SK-N-SH treated with all-trans-retinoic acid at 6 μM for 48 hours (cell line): Measurements from ENCODE around the gene MMP24.

ENCODE experiments used
- ATAC-seq: fragments of 200-7000 bp; cut with Tn5 transposase; 3 replicates; pipeline ENCODE4 v1.9.1; 2020; ENCODE audit warnings: mild to moderate bottlenecking, moderate library complexity
- ARNTL ChIP-seq: fragments of 450-650 bp; formaldehyde crosslinking; IDR thresholded peaks from 2 replicates; pipeline ENCODE4 v1.5.0; 2020; ENCODE audit warnings: low read depth, mild to moderate bottlenecking, moderate library complexity, borderline replicate concordance
- BACH2 ChIP-seq: fragments of 250-450 bp; sonication (Bioruptor Pico); IDR thresholded peaks from 2 replicates; pipeline ENCODE4 v1.9.0; 2021; ENCODE audit warnings: mild to moderate bottlenecking, borderline replicate concordance
- CSDC2 ChIP-seq: fragments of 250-450 bp; sonication (Bioruptor Pico); IDR thresholded peaks from 2 replicates; pipeline ENCODE4 v1.5.0; 2020; ENCODE audit warnings: mild to moderate bottlenecking, moderate library complexity
- ESRRG ChIP-seq: fragments of 250-450 bp; sonication (Bioruptor Pico); IDR thresholded peaks from 2 replicates; pipeline ENCODE4 v1.6.1; 2021; ENCODE audit warnings: mild to moderate bottlenecking
- ISL1 ChIP-seq: fragments of 250-450 bp; sonication (Bioruptor Pico); IDR thresholded peaks from 2 replicates; pipeline ENCODE4 v2.1.2; 2022; ENCODE audit warnings: mild to moderate bottlenecking, moderate library complexity
- OSR1 ChIP-seq: fragments of 250-450 bp; sonication (Bioruptor Pico); IDR thresholded peaks from 2 replicates; pipeline ENCODE4 v1.8.0; 2022; ENCODE audit warnings: moderate library complexity, mild to moderate bottlenecking, inconsistent platforms
- PPARA ChIP-seq: fragments of 250-450 bp; sonication (Bioruptor Pico); IDR thresholded peaks from 2 replicates; pipeline ENCODE4 v1.5.0; 2020; ENCODE audit warnings: mild to moderate bottlenecking, borderline replicate concordance
- RARB ChIP-seq: fragments of 250-450 bp; sonication (Bioruptor Pico); IDR thresholded peaks from 2 replicates; pipeline ENCODE4 v1.8.0; 2021; ENCODE audit warnings: mild to moderate bottlenecking, moderate library complexity
- SNAI2 ChIP-seq: fragments of 250-450 bp; sonication (Bioruptor Pico); IDR thresholded peaks from 2 replicates; pipeline ENCODE4 v1.5.0; 2020; ENCODE audit warnings: mild to moderate bottlenecking, moderate library complexity
- TOX ChIP-seq: fragments of 250-450 bp; sonication (Bioruptor Pico); IDR thresholded peaks from 2 replicates; pipeline ENCODE4 v1.8.0; 2021; ENCODE audit warnings: mild to moderate bottlenecking, moderate library complexity, borderline replicate concordance
- ZC3H10 ChIP-seq: fragments of 250-450 bp; sonication (Bioruptor Pico); IDR thresholded peaks from 2 replicates; pipeline ENCODE4 v1.5.1; 2021; ENCODE audit warnings: mild to moderate bottlenecking, moderate library complexity
- ZFP3 ChIP-seq: fragments of 250-450 bp; sonication (Bioruptor Pico); IDR thresholded peaks from 2 replicates; pipeline ENCODE4 v1.5.0; 2020; ENCODE audit warnings: mild to moderate bottlenecking, moderate library complexity
- ZFP30 ChIP-seq: fragments of 450-650 bp; formaldehyde crosslinking; IDR thresholded peaks from 2 replicates; pipeline ENCODE4 v1.5.0; 2022; ENCODE audit warnings: mild to moderate bottlenecking, moderate library complexity
- ZNF565 ChIP-seq: fragments of 450-650 bp; formaldehyde crosslinking; conservative IDR thresholded peaks from 2 replicates; pipeline ENCODE4 v1.5.0; 2020; ENCODE audit warnings: low read depth, mild to moderate bottlenecking, moderate library complexity
- ZNF70 ChIP-seq: fragments of 450-650 bp; formaldehyde crosslinking; IDR thresholded peaks from 2 replicates; pipeline ENCODE4 v1.5.0; 2020; ENCODE audit warnings: mild to moderate bottlenecking, moderate library complexity
- ZNF8 ChIP-seq: fragments of 450-650 bp; formaldehyde crosslinking; IDR thresholded peaks from 2 replicates; pipeline ENCODE4 v1.5.0; 2020; ENCODE audit warnings: mild to moderate bottlenecking, moderate library complexity
- TF ChIP-seq, protein P1 (sequence below): fragments of 250-450 bp; sonication (Bioruptor Pico); IDR thresholded peaks from 2 replicates; pipeline ENCODE4 v1.5.0; 2020; ENCODE audit warnings: mild to moderate bottlenecking, moderate library complexity
- TF ChIP-seq, protein P2 (sequence below): fragments of 250-450 bp; sonication (Bioruptor Pico); IDR thresholded peaks from 2 replicates; pipeline ENCODE4 v1.8.0; 2021; ENCODE audit warnings: low read depth, mild to moderate bottlenecking, moderate library complexity, borderline replicate concordance
- TF ChIP-seq, protein P3 (sequence below): fragments of 250-450 bp; sonication (Bioruptor Pico); IDR thresholded peaks from 2 replicates; pipeline ENCODE4 v1.8.0; 2020; ENCODE audit warnings: mild to moderate bottlenecking, moderate library complexity, borderline replicate concordance
- TF ChIP-seq, protein P4 (sequence below): fragments of 250-450 bp; sonication (Bioruptor Pico); IDR thresholded peaks from 2 replicates; pipeline ENCODE4 v1.5.1; 2020; ENCODE audit warnings: low read depth, mild to moderate bottlenecking, moderate library complexity
- TF ChIP-seq, protein P5 (sequence below): fragments of 250-450 bp; sonication (Bioruptor Pico); IDR thresholded peaks from 2 replicates; pipeline ENCODE4 v1.5.1; 2021; ENCODE audit warnings: mild to moderate bottlenecking, moderate library complexity

MMP24 gene

DNA sequence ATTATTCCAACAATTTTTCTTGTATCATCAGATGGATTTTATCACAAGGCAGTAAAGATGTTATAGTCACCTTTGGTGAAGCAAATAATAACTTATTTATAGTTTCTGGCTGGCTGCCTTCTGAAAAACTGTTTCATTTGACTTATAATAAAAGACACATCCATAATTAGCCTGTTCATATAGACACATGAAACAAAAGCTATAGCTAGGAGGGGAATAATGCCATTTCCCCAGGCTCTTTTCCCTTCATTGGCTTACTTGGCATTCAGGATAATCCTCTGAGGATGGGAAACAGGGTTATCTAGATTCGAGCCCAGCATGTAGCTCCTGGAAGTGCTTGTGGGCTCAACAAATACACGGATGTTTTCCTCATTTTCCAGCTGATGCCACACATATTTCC, 17.5 kb downstream of the MMP24 start (continued):
- TF ChIP-seq, protein P1, sequence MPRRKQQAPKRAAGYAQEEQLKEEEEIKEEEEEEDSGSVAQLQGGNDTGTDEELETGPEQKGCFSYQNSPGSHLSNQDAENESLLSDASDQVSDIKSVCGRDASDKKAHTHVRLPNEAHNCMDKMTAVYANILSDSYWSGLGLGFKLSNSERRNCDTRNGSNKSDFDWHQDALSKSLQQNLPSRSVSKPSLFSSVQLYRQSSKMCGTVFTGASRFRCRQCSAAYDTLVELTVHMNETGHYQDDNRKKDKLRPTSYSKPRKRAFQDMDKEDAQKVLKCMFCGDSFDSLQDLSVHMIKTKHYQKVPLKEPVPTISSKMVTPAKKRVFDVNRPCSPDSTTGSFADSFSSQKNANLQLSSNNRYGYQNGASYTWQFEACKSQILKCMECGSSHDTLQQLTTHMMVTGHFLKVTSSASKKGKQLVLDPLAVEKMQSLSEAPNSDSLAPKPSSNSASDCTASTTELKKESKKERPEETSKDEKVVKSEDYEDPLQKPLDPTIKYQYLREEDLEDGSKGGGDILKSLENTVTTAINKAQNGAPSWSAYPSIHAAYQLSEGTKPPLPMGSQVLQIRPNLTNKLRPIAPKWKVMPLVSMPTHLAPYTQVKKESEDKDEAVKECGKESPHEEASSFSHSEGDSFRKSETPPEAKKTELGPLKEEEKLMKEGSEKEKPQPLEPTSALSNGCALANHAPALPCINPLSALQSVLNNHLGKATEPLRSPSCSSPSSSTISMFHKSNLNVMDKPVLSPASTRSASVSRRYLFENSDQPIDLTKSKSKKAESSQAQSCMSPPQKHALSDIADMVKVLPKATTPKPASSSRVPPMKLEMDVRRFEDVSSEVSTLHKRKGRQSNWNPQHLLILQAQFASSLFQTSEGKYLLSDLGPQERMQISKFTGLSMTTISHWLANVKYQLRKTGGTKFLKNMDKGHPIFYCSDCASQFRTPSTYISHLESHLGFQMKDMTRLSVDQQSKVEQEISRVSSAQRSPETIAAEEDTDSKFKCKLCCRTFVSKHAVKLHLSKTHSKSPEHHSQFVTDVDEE (CRISPR knock-in tag) = no peak
- TF ChIP-seq RARB (CRISPR knock-in tag) (no peak), SNAI2 (CRISPR knock-in tag) (no peak)

DNA sequence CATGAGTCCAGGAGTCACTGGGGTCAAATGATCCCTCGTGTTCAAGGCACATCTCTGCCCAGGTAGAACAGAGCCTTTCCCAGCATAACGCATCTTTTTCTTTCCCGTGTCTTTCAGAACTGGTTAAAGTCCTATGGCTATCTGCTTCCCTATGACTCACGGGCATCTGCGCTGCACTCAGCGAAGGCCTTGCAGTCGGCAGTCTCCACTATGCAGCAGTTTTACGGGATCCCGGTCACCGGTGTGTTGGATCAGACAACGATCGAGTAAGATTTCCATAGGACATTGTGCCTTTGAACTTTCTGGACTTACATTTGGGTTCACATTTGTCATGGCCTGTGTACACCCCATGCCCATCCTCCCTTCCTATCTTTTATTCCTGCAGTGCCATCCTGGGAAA, 20.2 kb downstream of the MMP24 start:
- TF ChIP-seq, protein P2, sequence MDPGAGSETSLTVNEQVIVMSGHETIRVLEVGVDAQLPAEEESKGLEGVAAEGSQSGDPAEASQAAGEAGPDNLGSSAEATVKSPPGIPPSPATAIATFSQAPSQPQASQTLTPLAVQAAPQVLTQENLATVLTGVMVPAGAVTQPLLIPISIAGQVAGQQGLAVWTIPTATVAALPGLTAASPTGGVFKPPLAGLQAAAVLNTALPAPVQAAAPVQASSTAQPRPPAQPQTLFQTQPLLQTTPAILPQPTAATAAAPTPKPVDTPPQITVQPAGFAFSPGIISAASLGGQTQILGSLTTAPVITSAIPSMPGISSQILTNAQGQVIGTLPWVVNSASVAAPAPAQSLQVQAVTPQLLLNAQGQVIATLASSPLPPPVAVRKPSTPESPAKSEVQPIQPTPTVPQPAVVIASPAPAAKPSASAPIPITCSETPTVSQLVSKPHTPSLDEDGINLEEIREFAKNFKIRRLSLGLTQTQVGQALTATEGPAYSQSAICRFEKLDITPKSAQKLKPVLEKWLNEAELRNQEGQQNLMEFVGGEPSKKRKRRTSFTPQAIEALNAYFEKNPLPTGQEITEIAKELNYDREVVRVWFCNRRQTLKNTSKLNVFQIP (CRISPR knock-in tag) = no peak
- no peak for TF ChIP-seq RARB (CRISPR knock-in tag)
- no peak for TF ChIP-seq TOX (CRISPR knock-in tag)
- TF ChIP-seq, protein P3, sequence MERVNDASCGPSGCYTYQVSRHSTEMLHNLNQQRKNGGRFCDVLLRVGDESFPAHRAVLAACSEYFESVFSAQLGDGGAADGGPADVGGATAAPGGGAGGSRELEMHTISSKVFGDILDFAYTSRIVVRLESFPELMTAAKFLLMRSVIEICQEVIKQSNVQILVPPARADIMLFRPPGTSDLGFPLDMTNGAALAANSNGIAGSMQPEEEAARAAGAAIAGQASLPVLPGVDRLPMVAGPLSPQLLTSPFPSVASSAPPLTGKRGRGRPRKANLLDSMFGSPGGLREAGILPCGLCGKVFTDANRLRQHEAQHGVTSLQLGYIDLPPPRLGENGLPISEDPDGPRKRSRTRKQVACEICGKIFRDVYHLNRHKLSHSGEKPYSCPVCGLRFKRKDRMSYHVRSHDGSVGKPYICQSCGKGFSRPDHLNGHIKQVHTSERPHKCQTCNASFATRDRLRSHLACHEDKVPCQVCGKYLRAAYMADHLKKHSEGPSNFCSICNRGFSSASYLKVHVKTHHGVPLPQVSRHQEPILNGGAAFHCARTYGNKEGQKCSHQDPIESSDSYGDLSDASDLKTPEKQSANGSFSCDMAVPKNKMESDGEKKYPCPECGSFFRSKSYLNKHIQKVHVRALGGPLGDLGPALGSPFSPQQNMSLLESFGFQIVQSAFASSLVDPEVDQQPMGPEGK = no peak
- no peak for TF ChIP-seq ZNF70 (CRISPR knock-in tag)
- no peak for TF ChIP-seq ZNF8 (CRISPR knock-in tag)
- TF ChIP-seq, protein P4, sequence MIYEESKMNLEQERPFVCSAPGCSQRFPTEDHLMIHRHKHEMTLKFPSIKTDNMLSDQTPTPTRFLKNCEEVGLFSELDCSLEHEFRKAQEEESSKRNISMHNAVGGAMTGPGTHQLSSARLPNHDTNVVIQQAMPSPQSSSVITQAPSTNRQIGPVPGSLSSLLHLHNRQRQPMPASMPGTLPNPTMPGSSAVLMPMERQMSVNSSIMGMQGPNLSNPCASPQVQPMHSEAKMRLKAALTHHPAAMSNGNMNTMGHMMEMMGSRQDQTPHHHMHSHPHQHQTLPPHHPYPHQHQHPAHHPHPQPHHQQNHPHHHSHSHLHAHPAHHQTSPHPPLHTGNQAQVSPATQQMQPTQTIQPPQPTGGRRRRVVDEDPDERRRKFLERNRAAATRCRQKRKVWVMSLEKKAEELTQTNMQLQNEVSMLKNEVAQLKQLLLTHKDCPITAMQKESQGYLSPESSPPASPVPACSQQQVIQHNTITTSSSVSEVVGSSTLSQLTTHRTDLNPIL (CRISPR knock-in tag) = no peak
- no peak for TF ChIP-seq ARNTL (CRISPR knock-in tag)
- TF ChIP-seq ZC3H10 (CRISPR knock-in tag) = no peak
- TF ChIP-seq BACH2 (CRISPR knock-in tag) = no peak
- no peak for TF ChIP-seq ZFP30 (CRISPR knock-in tag)
- no peak for TF ChIP-seq OSR1 (CRISPR knock-in tag)
- no peak for TF ChIP-seq CSDC2 (CRISPR knock-in tag)
- TF ChIP-seq, protein P5, sequence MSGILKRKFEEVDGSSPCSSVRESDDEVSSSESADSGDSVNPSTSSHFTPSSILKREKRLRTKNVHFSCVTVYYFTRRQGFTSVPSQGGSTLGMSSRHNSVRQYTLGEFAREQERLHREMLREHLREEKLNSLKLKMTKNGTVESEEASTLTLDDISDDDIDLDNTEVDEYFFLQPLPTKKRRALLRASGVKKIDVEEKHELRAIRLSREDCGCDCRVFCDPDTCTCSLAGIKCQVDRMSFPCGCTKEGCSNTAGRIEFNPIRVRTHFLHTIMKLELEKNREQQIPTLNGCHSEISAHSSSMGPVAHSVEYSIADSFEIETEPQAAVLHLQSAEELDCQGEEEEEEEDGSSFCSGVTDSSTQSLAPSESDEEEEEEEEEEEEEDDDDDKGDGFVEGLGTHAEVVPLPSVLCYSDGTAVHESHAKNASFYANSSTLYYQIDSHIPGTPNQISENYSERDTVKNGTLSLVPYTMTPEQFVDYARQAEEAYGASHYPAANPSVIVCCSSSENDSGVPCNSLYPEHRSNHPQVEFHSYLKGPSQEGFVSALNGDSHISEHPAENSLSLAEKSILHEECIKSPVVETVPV (CRISPR knock-in tag) = no peak
- TF ChIP-seq ZNF565 (CRISPR knock-in tag) = no peak
- no peak for TF ChIP-seq PPARA (CRISPR knock-in tag)
- no peak for TF ChIP-seq SNAI2 (CRISPR knock-in tag)
- TF ChIP-seq ISL1 = no peak
- no peak for TF ChIP-seq ESRRG (CRISPR knock-in tag)
- TF ChIP-seq ZFP3 (CRISPR knock-in tag) = no peak
- ATAC-seq = no peak

DNA sequence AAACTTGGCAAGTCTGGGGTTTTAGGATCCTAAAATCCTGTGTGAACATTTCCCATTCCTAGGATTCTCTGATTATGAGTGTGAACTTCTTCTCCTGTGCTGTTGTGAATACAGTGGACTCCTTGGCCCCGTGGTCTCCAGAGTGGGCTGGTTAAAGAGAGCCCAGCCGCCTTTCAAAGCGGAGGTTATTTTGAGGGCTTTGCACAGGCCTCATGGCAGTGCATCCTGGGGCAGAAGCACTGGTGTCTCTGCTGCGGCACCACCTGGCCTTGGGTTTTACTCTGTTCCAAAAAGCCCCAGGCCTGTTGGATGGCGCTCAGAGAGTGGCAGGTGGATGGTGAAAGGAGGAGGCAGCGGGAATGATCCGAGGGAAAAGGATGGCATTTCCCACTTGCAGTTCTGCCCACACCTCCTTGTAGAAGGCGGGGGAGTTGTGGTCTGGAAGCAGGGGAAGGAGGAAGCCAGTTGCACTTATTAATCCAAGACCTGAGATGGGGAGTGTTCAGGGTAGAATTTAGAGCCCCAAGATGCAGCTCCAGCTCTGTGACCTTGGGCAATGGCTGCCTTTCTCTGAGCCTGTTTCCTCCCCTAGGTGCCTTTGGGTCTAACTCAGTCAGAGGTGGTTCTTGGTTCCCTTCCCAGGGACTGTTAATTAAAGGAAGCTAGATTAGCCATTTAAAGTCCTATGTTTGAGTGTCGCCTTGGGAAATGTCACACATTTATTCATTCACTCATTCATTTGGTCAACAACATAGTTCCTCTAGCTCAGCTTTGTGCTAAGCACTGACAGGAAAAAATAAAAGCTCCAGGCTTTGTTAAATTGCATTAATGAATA, 22.4 kb downstream of the MMP24 start:
- no peak for ATAC-seq
- TF ChIP-seq TOX (CRISPR knock-in tag) (no peak), ZFP30 (CRISPR knock-in tag) (no peak), ZNF70 (CRISPR knock-in tag) (no peak), PPARA (CRISPR knock-in tag) (no peak), ZFP3 (CRISPR knock-in tag) (no peak), ZNF8 (CRISPR knock-in tag) (no peak)
- TF ChIP-seq, protein P5 (CRISPR knock-in tag) = no peak
- TF ChIP-seq, protein P3 = no peak
- TF ChIP-seq, protein P1 (CRISPR knock-in tag) = no peak
